SU-DHL-6 (cell line): ENCODE measurements around the gene BLM.

ENCODE experiments used
- H2AFZ ChIP-seq: fragments of 200-600 bp; sonication (generic); 2 replicates; pipeline ENCODE4 v1.6.1; 2014; ENCODE audit warnings: low read depth, mild to moderate bottlenecking, moderate library complexity, mixed read lengths, antibody characterized with exemption, low read length; ENCODE audit not compliant: severe bottlenecking
- H3F3A ChIP-seq: fragments of 200-600 bp; shearing (Covaris generic); 2 replicates; pipeline ENCODE4 v1.6.0; 2016; ENCODE audit warnings: antibody characterized with exemption, mild to moderate bottlenecking; ENCODE audit not compliant: insufficient read depth
- H3K27ac ChIP-seq: fragments of 200-600 bp; sonication (generic); 2 replicates; pipeline ENCODE4 v1.5.1; 2016; ENCODE audit warnings: low read depth, mild to moderate bottlenecking, low read length, moderate library complexity, mixed read lengths
- H3K27me3 ChIP-seq: fragments of 200-600 bp; sonication (generic), shearing (Covaris generic); 2 replicates; pipeline ENCODE4 v1.6.0; 2014; ENCODE audit warnings: mild to moderate bottlenecking, low read length
- H3K36me3 ChIP-seq: fragments of 200-600 bp; sonication (generic); 2 replicates; pipeline ENCODE4 v1.6.1; 2014; ENCODE audit warnings: mild to moderate bottlenecking, low read length, mixed read lengths
- H3K4me2 ChIP-seq: fragments of 300-600, 200-600 bp; shearing (Covaris generic), sonication (generic); 2 replicates; pipeline ENCODE4 v1.6.0; 2014; ENCODE audit warnings: low read length, low read depth, mild to moderate bottlenecking; ENCODE audit not compliant: poor library complexity, severe bottlenecking
- H3K4me3 ChIP-seq: fragments of 200-600 bp; sonication (generic); 2 replicates; pipeline ENCODE4 v1.5.1; 2014; ENCODE audit warnings: antibody characterized with exemption, low read length, mild to moderate bottlenecking, mixed read lengths; ENCODE audit not compliant: insufficient read depth, poor library complexity, severe bottlenecking
- H3K79me2 ChIP-seq: fragments of 200-600 bp; sonication (generic); 2 replicates; pipeline ENCODE4 v1.6.1; 2014; ENCODE audit warnings: mild to moderate bottlenecking, low read length, moderate library complexity; ENCODE audit not compliant: insufficient read depth
- H3K9ac ChIP-seq: fragments of 200-600 bp; sonication (generic); 2 replicates; pipeline ENCODE4 v1.7.0; 2014; ENCODE audit warnings: mild to moderate bottlenecking, low read length
- H3K9me2 ChIP-seq: fragments of 200-600 bp; sonication (generic); replicated peaks from 2 replicates; pipeline ENCODE4 v1.6.1; 2014; ENCODE audit warnings: low read length; ENCODE audit not compliant: insufficient read depth
- H3K9me3 ChIP-seq: fragments of 200-600 bp; sonication (generic); 2 replicates; pipeline ENCODE4 v1.6.1; 2014; ENCODE audit warnings: low read length, mixed read lengths; ENCODE audit not compliant: insufficient read depth
- H4K20me1 ChIP-seq: fragments of 200-600 bp; sonication (generic); 2 replicates; pipeline ENCODE4 v1.6.1; 2014; ENCODE audit warnings: low read depth, mild to moderate bottlenecking, antibody characterized with exemption, low read length, moderate library complexity, mixed read lengths
- EZH2phosphoT487 ChIP-seq: fragments of 200-600 bp; sonication (generic), shearing (Covaris generic); conservative IDR thresholded peaks from 2 replicates; pipeline ENCODE4 v1.6.1; 2018; ENCODE audit warnings: mild to moderate bottlenecking, antibody characterized with exemption, low read length, moderate library complexity, mixed read lengths
- TF ChIP-seq, protein P1 (sequence below): fragments of 200-600 bp; sonication (generic); IDR thresholded peaks from one replicate; pipeline ENCODE4 v1.5.1; 2017; ENCODE audit warnings: antibody characterized with exemption, mild to moderate bottlenecking, low read length, moderate library complexity; ENCODE audit not compliant: insufficient read depth, poor library complexity, severe bottlenecking

Gene BLM

GRCh38 chr15:90711842-90712241 lies 5.3 kb upstream of the BLM start:
- H3K9me2 ChIP-seq = no peaks in the 10 kb centered on the region
- no peak overlapping the region for H3K9ac ChIP-seq
- no peaks in the 10 kb centered on the region for H3K36me3 ChIP-seq
- no peaks in the 10 kb centered on the region for H3F3A ChIP-seq
- H3K27ac ChIP-seq = no peak overlapping the region
- TF ChIP-seq EZH2phosphoT487 = no peak
- H4K20me1 ChIP-seq = no peaks in the 10 kb centered on the region
- H3K79me2 ChIP-seq = no peaks in the 10 kb centered on the region
- H3K4me2 ChIP-seq = no peak overlapping the region
- no peak overlapping the region for H2AFZ ChIP-seq
- H3K27me3 ChIP-seq = no peaks in the 10 kb centered on the region
- H3K4me3 ChIP-seq = no peak overlapping the region
- no peaks in the 10 kb centered on the region for H3K9me3 ChIP-seq

- Histone ChIP-seq H3K27ac (no peak overlapping the region), H3K9me2 (no peaks in the 10 kb centered on the region), H3K4me2 (no peak overlapping the region), H3K36me3 (no peaks in the 10 kb centered on the region), H3K9ac (no peak overlapping the region), H2AFZ (no peak overlapping the region), H3K79me2 (peaks cover 9% of the 10 kb centered on the region), H4K20me1 (no peaks in the 10 kb centered on the region), H3K9me3 (no peaks in the 10 kb centered on the region), H3K4me3 (no peak overlapping the region), H3F3A (no peaks in the 10 kb centered on the region), H3K27me3 (no peaks in the 10 kb centered on the region)
- TF ChIP-seq EZH2phosphoT487 = no peak
- TF ChIP-seq, protein P1, sequence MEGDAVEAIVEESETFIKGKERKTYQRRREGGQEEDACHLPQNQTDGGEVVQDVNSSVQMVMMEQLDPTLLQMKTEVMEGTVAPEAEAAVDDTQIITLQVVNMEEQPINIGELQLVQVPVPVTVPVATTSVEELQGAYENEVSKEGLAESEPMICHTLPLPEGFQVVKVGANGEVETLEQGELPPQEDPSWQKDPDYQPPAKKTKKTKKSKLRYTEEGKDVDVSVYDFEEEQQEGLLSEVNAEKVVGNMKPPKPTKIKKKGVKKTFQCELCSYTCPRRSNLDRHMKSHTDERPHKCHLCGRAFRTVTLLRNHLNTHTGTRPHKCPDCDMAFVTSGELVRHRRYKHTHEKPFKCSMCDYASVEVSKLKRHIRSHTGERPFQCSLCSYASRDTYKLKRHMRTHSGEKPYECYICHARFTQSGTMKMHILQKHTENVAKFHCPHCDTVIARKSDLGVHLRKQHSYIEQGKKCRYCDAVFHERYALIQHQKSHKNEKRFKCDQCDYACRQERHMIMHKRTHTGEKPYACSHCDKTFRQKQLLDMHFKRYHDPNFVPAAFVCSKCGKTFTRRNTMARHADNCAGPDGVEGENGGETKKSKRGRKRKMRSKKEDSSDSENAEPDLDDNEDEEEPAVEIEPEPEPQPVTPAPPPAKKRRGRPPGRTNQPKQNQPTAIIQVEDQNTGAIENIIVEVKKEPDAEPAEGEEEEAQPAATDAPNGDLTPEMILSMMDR = no peak
Measured at GRCh38 chr15:90713081-90713480, 4.1 kb upstream of the BLM start.

- H4K20me1 ChIP-seq = no peaks in the 10 kb centered on the region
- H3F3A ChIP-seq = no peaks in the 10 kb centered on the region
- H3K27me3 ChIP-seq = no peaks in the 10 kb centered on the region
- peak overlapping the region; percentile 91 for H3K4me2 ChIP-seq
- H3K9me2 ChIP-seq = no peaks in the 10 kb centered on the region
- peak overlapping the region; percentile 95 for H3K9ac ChIP-seq
- peak overlapping the region; percentile 84 for H2AFZ ChIP-seq
- peak overlapping the region; percentile 94 for H3K4me3 ChIP-seq
- peaks cover 42% of the 10 kb centered on the region for H3K79me2 ChIP-seq
- peak overlapping the region; percentile 79 for H3K27ac ChIP-seq
- H3K36me3 ChIP-seq = no peaks in the 10 kb centered on the region
- no peaks in the 10 kb centered on the region for H3K9me3 ChIP-seq
- TF ChIP-seq, protein P1 = no peak
- TF ChIP-seq EZH2phosphoT487 = no peak
Measured at GRCh38 chr15:90716317-90716975, 700 bp upstream of the BLM start.

DNA sequence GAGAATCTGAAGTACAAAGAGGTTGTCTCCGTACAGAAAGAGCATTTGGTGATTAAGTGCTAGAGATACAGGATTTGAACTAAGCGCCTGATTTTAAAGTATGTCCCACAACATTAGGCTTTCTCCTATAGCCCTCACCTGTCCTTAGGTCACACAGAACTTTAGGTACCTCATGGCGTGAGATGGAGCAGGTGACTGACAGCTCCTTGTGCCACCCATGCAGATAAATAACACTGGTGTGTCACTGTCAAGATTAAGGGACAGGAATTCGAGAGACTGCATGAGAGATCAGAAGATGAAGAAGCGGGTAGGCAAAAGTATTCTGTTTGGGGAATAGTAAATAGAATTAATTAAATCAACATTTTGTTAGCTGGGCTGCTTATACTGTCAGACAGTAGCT lies 1.1 kb downstream of the BLM start:
- Histone ChIP-seq H3K79me2 (peaks cover 51% of the 10 kb centered on the region), H3K4me3 (peak overlapping the region; percentile 97), H2AFZ (peak overlapping the region; percentile 87)

More for the DNA sequence above, 1.1 kb downstream of the BLM start:
- Histone ChIP-seq H3K27ac (no peak overlapping the region), H3F3A (no peaks in the 10 kb centered on the region), H3K9me2 (no peaks in the 10 kb centered on the region), H3K4me2 (peak overlapping the region; percentile 74), H3K9ac (peak overlapping the region; percentile 95), H3K9me3 (no peaks in the 10 kb centered on the region), H3K27me3 (no peaks in the 10 kb centered on the region), H4K20me1 (no peaks in the 10 kb centered on the region), H3K36me3 (no peaks in the 10 kb centered on the region)
- TF ChIP-seq EZH2phosphoT487 = no peak
- TF ChIP-seq, protein P1 = no peak
